GM12878 (cell line): ENCODE results near the gene SHMT2.

ENCODE experiments used
- CTCF ChIP-seq, 3 experiments: IDR thresholded peaks in 2 of 3; conservative IDR thresholded peaks in 1 of 3; 2 replicates each; pipeline ENCODE4 v1.5.1; 2011; ENCODE audit warnings: low read depth in 3 of 3, low read length in 3 of 3, mild to moderate bottlenecking in 3 of 3, control low read depth in 2 of 3, moderate library complexity in 2 of 3, inconsistent platforms in 1 of 3, mixed read lengths in 1 of 3; ENCODE audit not compliant: control insufficient read depth in 2 of 3, insufficient read depth in 1 of 3; ENCODE audit errors: extremely low read depth in 1 of 3
- EZH2 ChIP-seq: IDR thresholded peaks from 2 replicates; pipeline ENCODE4 v1.6.1; 2012; ENCODE audit warnings: low read depth, mild to moderate bottlenecking, control low read depth, inconsistent platforms, low read length, borderline replicate concordance; ENCODE audit not compliant: control insufficient read depth
- FOXK2 ChIP-seq: fragments of 450-650 bp; IDR thresholded peaks from 2 replicates; pipeline ENCODE4 v1.6.1; 2017; ENCODE audit warnings: mild to moderate bottlenecking, moderate library complexity
- IKZF1 ChIP-seq: fragments of 450-650 bp; conservative IDR thresholded peaks from 2 replicates; pipeline ENCODE4 v1.6.1; 2017; ENCODE audit warnings: antibody characterized with exemption, mild to moderate bottlenecking
- MEF2A ChIP-seq: IDR thresholded peaks from 2 replicates; pipeline ENCODE4 v1.6.1; 2011; ENCODE audit warnings: low read depth, mild to moderate bottlenecking, low read length, moderate library complexity; ENCODE audit not compliant: insufficient read depth
- MLLT1 ChIP-seq: fragments of 450-650 bp; IDR thresholded peaks from 2 replicates; pipeline ENCODE4 v1.6.1; 2016; ENCODE audit warnings: mild to moderate bottlenecking
- POLR2A ChIP-seq: IDR thresholded peaks from 2 replicates; pipeline ENCODE4 v1.6.1; 2011; ENCODE audit warnings: low read depth, mild to moderate bottlenecking, low read length
- POLR2AphosphoS5 ChIP-seq: IDR thresholded peaks from 2 replicates; pipeline ENCODE4 v1.6.1; 2011; ENCODE audit warnings: mild to moderate bottlenecking, low read length, inconsistent platforms
- TCF12 ChIP-seq: IDR thresholded peaks from 2 replicates; pipeline ENCODE4 v1.6.1; 2011; ENCODE audit warnings: low read depth, mild to moderate bottlenecking, low read length
- TCF7 ChIP-seq: IDR thresholded peaks from 2 replicates; pipeline ENCODE4 v1.6.1; 2014; ENCODE audit warnings: antibody characterized with exemption, borderline replicate concordance
- ZSCAN29 ChIP-seq: fragments of 450-650 bp; IDR thresholded peaks from 2 replicates; pipeline ENCODE4 v1.6.1; 2017; ENCODE audit warnings: mild to moderate bottlenecking, moderate library complexity
- TF ChIP-seq, protein P1 (sequence below): fragments of 150-350 bp; IDR thresholded peaks from 2 replicates; pipeline ENCODE4 v1.6.1; 2016; ENCODE audit warnings: low read depth, low read length

DNA sequence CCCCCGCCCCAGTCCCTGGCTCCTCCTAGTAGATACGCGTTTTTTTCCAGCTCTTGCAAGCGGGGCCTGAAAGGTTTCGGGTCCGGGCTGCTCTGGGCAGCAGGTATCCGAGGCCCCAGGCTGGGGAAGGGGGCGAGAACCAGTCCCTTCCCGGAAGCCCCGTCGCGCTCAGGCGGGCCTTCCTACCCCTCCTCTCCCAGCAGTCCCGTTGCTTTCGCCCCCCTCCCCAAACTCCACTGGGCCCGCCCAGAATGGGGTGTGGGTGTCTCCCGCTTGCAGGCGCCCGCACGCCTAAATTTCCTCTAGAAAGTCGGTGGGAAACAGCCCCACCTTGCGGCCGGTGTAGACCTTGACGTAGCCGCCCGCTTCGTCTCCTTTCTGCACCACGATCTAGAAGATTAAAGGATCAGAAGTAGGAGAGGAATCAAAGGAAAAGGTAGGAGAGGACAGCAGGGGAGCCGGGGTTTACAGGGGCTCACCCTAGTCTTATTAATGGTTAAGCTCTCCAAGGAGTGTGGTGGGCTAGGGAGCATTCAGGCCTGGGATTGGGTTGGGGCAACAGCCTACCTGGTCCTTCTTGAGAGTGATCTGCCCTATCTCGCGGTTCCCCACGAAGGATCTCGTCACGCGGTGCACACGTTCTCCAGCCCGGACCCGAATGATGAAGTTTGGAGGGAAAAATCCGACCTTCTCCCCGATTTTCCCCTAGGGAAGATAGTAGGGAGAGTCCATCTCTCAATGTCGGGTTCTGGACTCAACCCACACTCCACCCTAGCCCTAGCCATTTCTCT, 14.2 kb downstream of the SHMT2 start:
- TF ChIP-seq IKZF1: no peak; the same call in 1 of the 2 replicates
- no peak for TF ChIP-seq FOXK2
- TF ChIP-seq ZSCAN29: no peak
- TF ChIP-seq, protein P1, sequence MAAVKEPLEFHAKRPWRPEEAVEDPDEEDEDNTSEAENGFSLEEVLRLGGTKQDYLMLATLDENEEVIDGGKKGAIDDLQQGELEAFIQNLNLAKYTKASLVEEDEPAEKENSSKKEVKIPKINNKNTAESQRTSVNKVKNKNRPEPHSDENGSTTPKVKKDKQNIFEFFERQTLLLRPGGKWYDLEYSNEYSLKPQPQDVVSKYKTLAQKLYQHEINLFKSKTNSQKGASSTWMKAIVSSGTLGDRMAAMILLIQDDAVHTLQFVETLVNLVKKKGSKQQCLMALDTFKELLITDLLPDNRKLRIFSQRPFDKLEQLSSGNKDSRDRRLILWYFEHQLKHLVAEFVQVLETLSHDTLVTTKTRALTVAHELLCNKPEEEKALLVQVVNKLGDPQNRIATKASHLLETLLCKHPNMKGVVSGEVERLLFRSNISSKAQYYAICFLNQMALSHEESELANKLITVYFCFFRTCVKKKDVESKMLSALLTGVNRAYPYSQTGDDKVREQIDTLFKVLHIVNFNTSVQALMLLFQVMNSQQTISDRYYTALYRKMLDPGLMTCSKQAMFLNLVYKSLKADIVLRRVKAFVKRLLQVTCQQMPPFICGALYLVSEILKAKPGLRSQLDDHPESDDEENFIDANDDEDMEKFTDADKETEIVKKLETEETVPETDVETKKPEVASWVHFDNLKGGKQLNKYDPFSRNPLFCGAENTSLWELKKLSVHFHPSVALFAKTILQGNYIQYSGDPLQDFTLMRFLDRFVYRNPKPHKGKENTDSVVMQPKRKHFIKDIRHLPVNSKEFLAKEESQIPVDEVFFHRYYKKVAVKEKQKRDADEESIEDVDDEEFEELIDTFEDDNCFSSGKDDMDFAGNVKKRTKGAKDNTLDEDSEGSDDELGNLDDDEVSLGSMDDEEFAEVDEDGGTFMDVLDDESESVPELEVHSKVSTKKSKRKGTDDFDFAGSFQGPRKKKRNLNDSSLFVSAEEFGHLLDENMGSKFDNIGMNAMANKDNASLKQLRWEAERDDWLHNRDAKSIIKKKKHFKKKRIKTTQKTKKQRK: no peak
- peak; percentile 68 to 84 (median 79) for TF ChIP-seq CTCF (IDR thresholded peaks at IDR 0.05 in 2 of 3, conservative IDR thresholded peaks at IDR 0.05 in 1 of 3; ENCODE audit: control insufficient read depth in 2 of 3, extremely low read depth in 1 of 3, insufficient read depth in 1 of 3, low read depth in 3 of 3, low read length in 3 of 3)
- no peak for TF ChIP-seq POLR2A
- TF ChIP-seq POLR2AphosphoS5: no peak
- no peak for TF ChIP-seq TCF7
- TF ChIP-seq EZH2: no peak
- TF ChIP-seq TCF12: no peak
- TF ChIP-seq MLLT1: no peak
- TF ChIP-seq MEF2A: no peak
